Measurements from ENCODE around the gene LHFPL5.

DNA sequence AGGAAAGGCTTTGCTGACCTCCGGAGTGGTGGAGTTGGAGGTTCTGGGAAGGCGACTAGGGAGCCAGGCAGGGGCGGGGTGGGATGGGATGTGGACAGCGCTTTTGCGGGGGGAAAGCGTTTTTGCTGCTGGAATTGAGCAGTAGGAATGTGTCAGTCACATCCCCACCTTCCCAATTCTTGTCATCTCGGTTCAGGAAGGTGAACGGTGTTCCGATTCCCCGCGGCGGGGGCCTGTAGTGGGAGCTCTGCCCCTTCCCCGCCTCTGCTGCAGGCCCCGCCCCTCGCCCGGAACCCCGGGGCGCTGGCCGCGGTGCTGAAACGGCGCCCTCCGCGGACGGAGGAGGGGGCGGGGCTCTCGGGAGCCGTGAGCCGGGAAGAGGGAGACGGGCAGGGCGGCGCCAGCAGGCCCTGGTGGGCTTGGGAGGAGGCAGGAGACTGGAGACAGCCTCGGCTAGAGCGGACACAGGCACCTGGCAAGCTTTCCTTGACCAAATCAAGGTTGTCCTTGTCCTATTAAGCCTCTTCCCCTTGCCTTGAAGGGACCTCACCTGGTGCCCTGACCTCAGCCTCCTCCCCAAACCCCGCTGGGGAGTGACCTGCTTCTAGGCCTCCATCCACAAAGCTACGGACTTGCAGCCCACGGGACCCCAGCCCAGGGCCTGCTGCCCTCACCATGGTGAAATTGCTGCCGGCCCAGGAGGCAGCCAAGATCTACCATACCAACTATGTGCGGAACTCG lies at the start of gene LHFPL5:
- no peak for TF ChIP-seq ZBTB33 (IDR thresholded peaks at IDR 0.05; ENCODE audit: extremely low read depth, insufficient replicate concordance, low read length)
- TF ChIP-seq CTCF (IDR thresholded peaks at IDR 0.05 in 2 of 3, conservative IDR thresholded peaks at IDR 0.05 in 1 of 3; ENCODE audit: borderline replicate concordance in 1 of 3, insufficient read depth in 1 of 3, low read depth in 2 of 3, low read length in 2 of 3), result no peak
- no peak for TF ChIP-seq POLR2A (IDR thresholded peaks at IDR 0.05; ENCODE audit: borderline replicate concordance, extremely low read depth, insufficient read depth, insufficient read length)
- peak; percentile 34 for TF ChIP-seq YY1 (IDR thresholded peaks at IDR 0.05; ENCODE audit: extremely low read depth, insufficient replicate concordance, low read depth, low read length)
- TF ChIP-seq EZH2phosphoT487 (IDR thresholded peaks at IDR 0.05; ENCODE audit: borderline replicate concordance), result no peak
- TF ChIP-seq, protein P1, sequence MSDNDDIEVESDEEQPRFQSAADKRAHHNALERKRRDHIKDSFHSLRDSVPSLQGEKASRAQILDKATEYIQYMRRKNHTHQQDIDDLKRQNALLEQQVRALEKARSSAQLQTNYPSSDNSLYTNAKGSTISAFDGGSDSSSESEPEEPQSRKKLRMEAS (IDR thresholded peaks at IDR 0.05), result no peak
- TF ChIP-seq EZH2 (IDR thresholded peaks at IDR 0.05), result no peak
- TF ChIP-seq RAD21 (IDR thresholded peaks at IDR 0.05; ENCODE audit: low read depth), result no peak
- no peak for TF ChIP-seq POLR2AphosphoS5 (IDR thresholded peaks at IDR 0.05; ENCODE audit: low read depth, low read length)
- no peak for TF ChIP-seq SIN3A (IDR thresholded peaks at IDR 0.05; ENCODE audit: low read depth)
- no peak for TF ChIP-seq SRF (IDR thresholded peaks at IDR 0.05; ENCODE audit: low read depth)
- TF ChIP-seq ZNF274 (IDR thresholded peaks at IDR 0.05; ENCODE audit: low read depth, low read length), result no peak
- TF ChIP-seq CEBPB (IDR thresholded peaks at IDR 0.05; ENCODE audit: low read depth), result no peak
- no peak for TF ChIP-seq JUND (IDR thresholded peaks at IDR 0.05)
